Astrocyte (in vitro differentiated cells and primary cell): Measurements from ENCODE around the gene CRACDL.

Experiments used
- CTCF ChIP-seq: IDR thresholded peaks from 2 replicates; pipeline ENCODE4 v1.5.1; 2011; ENCODE audit warnings: low read depth, mild to moderate bottlenecking, inconsistent platforms, low read length, moderate library complexity; ENCODE audit not compliant: insufficient read depth
- EZH2 ChIP-seq: IDR thresholded peaks from 2 replicates; pipeline ENCODE4 v1.6.1; 2012; ENCODE audit warnings: mild to moderate bottlenecking, low read length, inconsistent platforms; ENCODE audit not compliant: insufficient read depth

DNA sequence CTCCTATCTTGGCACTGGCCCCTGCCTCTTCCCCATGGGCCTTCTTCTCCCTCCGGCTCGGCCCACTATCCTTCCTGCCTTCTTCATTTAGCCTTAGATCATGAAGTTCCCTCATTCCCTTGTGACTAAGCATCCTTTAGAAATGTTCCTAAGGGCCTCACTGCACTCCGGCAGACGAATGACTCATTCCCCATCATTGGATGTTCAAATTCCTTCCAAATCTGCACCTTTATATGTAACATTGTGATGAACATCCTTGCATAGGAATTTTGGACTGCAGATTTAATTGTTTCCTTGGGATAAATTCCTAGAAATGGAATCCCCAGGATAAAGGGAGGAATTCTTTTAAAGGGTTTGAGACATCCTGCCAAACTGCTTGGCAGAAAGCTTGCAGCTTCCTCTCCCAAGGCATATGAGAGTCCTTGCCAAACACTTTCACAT, 19.0 kb downstream of the CRACDL start:
- no peak for TF ChIP-seq CTCF
- TF ChIP-seq EZH2: no peak
